OCI-LY1 (cell line): ENCODE measurements around the gene MEIG1.

Experiments used
- CTCF ChIP-seq: fragments of 200-600 bp; sonication (generic), shearing (Covaris generic); IDR thresholded peaks from 2 replicates; pipeline ENCODE4 v1.5.1; 2017; ENCODE audit warnings: mild to moderate bottlenecking, antibody characterized with exemption, low read length, moderate library complexity, mixed read lengths
- EZH2 ChIP-seq: fragments of 200-600 bp; sonication (generic), shearing (Covaris generic); IDR thresholded peaks from 2 replicates; pipeline ENCODE4 v1.8.0; 2017; ENCODE audit warnings: borderline replicate concordance, mixed run types, mild to moderate bottlenecking, antibody characterized with exemption, low read length, moderate library complexity, mixed read lengths

- TF ChIP-seq CTCF (no peak), EZH2 (no peak)
These were observed 11.9 kb upstream of the MEIG1 start for GRCh38 chr10:14947268-14947667.
